HG03103 (cell line): Measurements from ENCODE around the gene GTF3C4.
"Not testable (repeated sequence)": the region's sequence is repeated elsewhere in the genome, so short reads cannot be mapped to it uniquely, and the experiment has no call there.

Source experiments
- ATAC-seq: cut with Tn5 transposase; IDR thresholded peaks from one replicate; pipeline ENCODE4 v1.9.1; 2021; ENCODE audit warnings: low read depth; ENCODE audit not compliant: unreplicated experiment

GTF3C4 gene

GRCh38 chr9:132698989-132699388, 28.7 kb downstream of the GTF3C4 start:
- ATAC-seq, result no peak

GRCh38 chr9:132699956-132700355, 29.7 kb downstream of the GTF3C4 start:
- ATAC-seq, result no peak

- ATAC-seq, result no peak
Measured at GRCh38 chr9:132702254-132702653, 32.0 kb downstream of the GTF3C4 start.

GRCh38 chr9:132703336-132703735, 33.1 kb downstream of the GTF3C4 start:
- no peak for ATAC-seq

- no peak for ATAC-seq
Measured at GRCh38 chr9:132708239-132708638, 38.0 kb downstream of the GTF3C4 start.

GRCh38 chr9:132708769-132709430, 38.6 kb downstream of the GTF3C4 start:
- no peak for ATAC-seq

- ATAC-seq, result no peak
Measured at GRCh38 chr9:132710333-132710732, 40.1 kb downstream of the GTF3C4 start.

GRCh38 chr9:132711152-132711551, 40.9 kb downstream of the GTF3C4 start:
- ATAC-seq, result not testable (repeated sequence)

- no peak for ATAC-seq
Measured at GRCh38 chr9:132711846-132712245, 41.6 kb downstream of the GTF3C4 start.

- no peak for ATAC-seq
Measured at GRCh38 chr9:132712753-132713152, 42.5 kb downstream of the GTF3C4 start.

GRCh38 chr9:132716007-132716406, 45.7 kb downstream of the GTF3C4 start:
- no peak for ATAC-seq

- no peak for ATAC-seq
Measured at GRCh38 chr9:132717326-132717945, 47.2 kb downstream of the GTF3C4 start.

GRCh38 chr9:132718381-132718928, 48.2 kb downstream of the GTF3C4 start:
- ATAC-seq, result not testable (repeated sequence)

GRCh38 chr9:132721661-132722060, 51.4 kb downstream of the GTF3C4 start:
- no peak for ATAC-seq

GRCh38 chr9:132722564-132723065, 52.4 kb downstream of the GTF3C4 start:
- ATAC-seq, result no peak

- no peak for ATAC-seq
Measured at GRCh38 chr9:132723809-132724208, 53.5 kb downstream of the GTF3C4 start.

- no peak for ATAC-seq
Measured at GRCh38 chr9:132725306-132725705, 55.0 kb downstream of the GTF3C4 start.

- no peak for ATAC-seq
Measured at GRCh38 chr9:132726576-132727130, 56.4 kb downstream of the GTF3C4 start.

- ATAC-seq, result no peak
Measured at GRCh38 chr9:132728071-132728470, 57.8 kb downstream of the GTF3C4 start.

- no peak for ATAC-seq
Measured at GRCh38 chr9:132728497-132728896, 58.2 kb downstream of the GTF3C4 start.

- no peak for ATAC-seq
Measured at GRCh38 chr9:132729235-132729890, 59.1 kb downstream of the GTF3C4 start.
